ENCODE results near the gene ZNF74. TPM values are rescaled to one million over a fixed set of nuclear protein-coding genes. Genes with fewer than 3 reads are reported as not detected.

Gene ZNF74
- total RNA-seq, 1 donor from 2014 or later: 4.3 TPM

DNA sequence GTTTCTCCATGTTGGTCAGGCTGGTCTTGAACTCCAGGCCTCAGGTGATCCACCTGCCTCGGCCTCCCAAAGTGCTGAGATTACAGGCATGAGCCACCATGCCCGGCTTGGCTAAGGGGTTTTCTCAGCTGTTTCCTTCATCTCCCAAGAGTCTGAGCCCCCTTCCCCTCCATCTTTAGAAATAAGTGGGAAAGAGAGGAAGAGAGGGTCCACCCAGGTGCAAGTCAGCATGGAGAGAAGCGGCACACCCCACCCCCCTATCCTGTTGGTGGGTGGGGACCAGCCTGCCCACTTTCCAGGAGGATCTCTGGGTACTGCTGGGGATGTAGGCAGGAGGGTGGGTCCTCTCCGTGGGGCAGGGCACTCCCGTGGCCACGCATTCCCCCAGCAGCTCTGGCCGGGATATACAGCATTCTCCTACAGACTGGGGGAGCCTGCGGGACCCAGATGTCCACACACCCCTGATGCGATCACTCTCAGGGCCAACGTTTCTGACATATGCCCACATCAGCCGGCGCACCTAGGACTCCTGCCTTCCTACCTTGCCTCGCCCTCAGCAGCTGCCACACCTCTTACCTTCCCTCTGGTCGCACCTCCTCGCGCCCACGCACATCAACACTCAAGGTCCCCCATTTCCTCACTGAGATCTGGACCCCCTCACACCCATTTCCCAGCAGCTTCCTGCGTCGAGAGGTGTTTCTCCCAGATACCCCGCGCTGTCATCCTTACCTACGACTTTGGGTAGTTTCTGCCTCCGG lies 34.7 kb downstream of the ZNF74 start:
- Mint-ChIP-seq H3K9me3 (no peaks in the 10 kb centered on the region), H3K36me3 (ENCODE audit: low read depth) (no peaks in the 10 kb centered on the region), H3K4me3 (peak overlapping the region; percentile 85), H3K4me1 (peaks cover 28% of the 10 kb centered on the region), H3K27ac (no peak overlapping the region), H3K27me3 (peaks cover 31% of the 10 kb centered on the region)
- intact Hi-C loops (cut with micrococcal nuclease): loop anchor here (1.0 kb wide), 3 partner anchors 28 to 68 kb away; no protein-coding TSS in a partner anchor
- TF ChIP-seq, protein P1, sequence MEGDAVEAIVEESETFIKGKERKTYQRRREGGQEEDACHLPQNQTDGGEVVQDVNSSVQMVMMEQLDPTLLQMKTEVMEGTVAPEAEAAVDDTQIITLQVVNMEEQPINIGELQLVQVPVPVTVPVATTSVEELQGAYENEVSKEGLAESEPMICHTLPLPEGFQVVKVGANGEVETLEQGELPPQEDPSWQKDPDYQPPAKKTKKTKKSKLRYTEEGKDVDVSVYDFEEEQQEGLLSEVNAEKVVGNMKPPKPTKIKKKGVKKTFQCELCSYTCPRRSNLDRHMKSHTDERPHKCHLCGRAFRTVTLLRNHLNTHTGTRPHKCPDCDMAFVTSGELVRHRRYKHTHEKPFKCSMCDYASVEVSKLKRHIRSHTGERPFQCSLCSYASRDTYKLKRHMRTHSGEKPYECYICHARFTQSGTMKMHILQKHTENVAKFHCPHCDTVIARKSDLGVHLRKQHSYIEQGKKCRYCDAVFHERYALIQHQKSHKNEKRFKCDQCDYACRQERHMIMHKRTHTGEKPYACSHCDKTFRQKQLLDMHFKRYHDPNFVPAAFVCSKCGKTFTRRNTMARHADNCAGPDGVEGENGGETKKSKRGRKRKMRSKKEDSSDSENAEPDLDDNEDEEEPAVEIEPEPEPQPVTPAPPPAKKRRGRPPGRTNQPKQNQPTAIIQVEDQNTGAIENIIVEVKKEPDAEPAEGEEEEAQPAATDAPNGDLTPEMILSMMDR (IDR thresholded peaks at IDR 0.05): no peak
- CTCF ChIA-PET: interaction anchor here (1.4 to 1.8 kb wide), 2 partner anchors 10 to 28 kb away, joined by 4 to 6 read pairs; no protein-coding TSS in a partner anchor
- no peak for ATAC-seq (ENCODE audit: low read depth)
- POLR2A ChIA-PET: interaction anchor here (0.6 to 1.1 kb wide), 3 partner anchors 11 to 35 kb away, joined by 3 to 6 read pairs (median 4); no protein-coding TSS in a partner anchor
- DNase-seq: no peak

DNA sequence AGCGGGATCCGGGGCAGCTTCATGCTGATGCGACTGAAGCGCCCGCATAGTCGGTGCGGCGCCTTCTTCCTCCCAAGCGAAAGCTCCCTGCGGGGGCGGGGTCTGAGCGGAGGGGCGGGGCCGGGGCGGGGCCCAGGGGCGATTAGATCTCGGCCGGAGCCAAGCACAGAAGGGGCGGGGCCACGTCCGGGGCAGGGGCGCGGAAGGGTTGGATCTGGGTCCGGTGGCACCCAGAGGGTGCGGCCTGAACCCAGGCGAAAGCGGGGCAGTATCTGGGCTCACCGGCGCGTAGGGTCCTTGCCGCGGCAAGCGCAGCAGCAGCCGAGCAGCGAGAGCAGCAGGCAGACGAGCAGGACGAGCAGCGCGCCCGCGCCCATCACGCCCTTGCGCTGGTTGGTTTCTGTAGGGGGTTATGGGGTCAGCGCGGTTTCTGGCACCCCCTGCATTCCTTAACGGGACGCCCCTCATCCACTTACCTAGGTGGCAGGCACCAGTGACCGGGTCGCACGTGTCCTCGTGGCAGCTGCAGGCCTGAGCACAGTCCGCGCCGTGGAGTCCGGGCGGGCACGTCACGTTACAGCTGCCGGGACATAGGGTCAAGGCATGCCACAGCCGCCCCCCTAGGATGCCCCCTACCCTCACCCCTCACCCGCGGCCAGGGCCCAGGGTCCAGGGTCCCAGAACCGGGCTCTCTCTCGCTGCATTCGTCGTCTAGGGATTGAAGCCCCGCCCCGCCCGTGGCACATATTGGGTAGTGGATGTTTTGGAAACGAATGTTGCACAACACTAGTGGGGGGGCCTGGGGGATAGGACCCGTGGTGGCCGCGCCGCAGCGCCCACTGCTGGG lies 35.5 kb downstream of the ZNF74 start:
- H3K27me3 Mint-ChIP-seq: peaks cover 32% of the 10 kb centered on the region
- no peaks in the 10 kb centered on the region for H3K9me3 Mint-ChIP-seq
- intact Hi-C loops (cut with micrococcal nuclease): loop anchor here (1.0 kb wide), 3 partner anchors 27 to 67 kb away; no protein-coding TSS in a partner anchor

DNA sequence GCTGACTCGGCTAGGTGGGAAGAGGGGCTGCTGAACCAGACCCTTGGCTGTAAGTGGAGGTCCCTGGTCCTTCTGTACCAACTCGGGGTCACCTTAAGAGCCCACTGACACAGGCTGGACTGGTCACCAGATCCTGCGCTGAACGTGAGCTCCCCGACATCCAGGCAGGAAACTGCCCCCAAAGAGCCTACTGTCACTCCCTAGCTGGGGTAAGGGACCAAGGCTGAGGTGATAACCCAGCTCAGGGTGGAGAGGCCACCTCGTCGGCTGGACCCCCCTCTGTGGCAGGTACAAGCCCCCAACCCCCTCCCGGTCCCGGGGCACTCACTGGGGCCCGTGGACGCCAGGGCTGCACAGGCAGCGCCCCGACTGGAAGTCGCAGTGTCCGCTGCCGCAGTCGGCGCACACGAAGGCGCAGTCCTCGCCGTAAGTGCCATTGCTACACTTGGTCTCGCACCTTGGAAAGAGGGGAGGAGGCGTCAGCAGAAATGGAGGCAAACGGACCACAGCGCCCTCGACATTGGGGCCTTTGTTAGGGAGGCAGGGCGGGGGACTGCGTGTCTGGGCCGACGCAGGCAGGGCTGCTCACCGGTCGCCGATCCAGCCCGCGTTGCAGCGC lies 36.3 kb downstream of the ZNF74 start:
- Mint-ChIP-seq H3K9me3 (no peaks in the 10 kb centered on the region), H3K27me3 (peaks cover 38% of the 10 kb centered on the region), H3K36me3 (ENCODE audit: low read depth) (no peaks in the 10 kb centered on the region), H3K4me1 (peaks cover 26% of the 10 kb centered on the region), H3K4me3 (peak overlapping the region; percentile 67), H3K27ac (no peak overlapping the region)
- TF ChIP-seq, protein P1 (IDR thresholded peaks at IDR 0.05): no peak
- ChIA-PET CTCF (interaction anchor here (1.8 kb wide), 1 partner anchor 12 kb away, joined by 6 read pairs; no protein-coding TSS in a partner anchor), POLR2A (no interaction called here)
- intact Hi-C loops (cut with micrococcal nuclease): no loop called here
- ATAC-seq (ENCODE audit: low read depth) (no peak), DNase-seq (no peak)

More for the DNA sequence above, 35.5 kb downstream of the ZNF74 start:
- Mint-ChIP-seq H3K4me1 (peaks cover 25% of the 10 kb centered on the region), H3K4me3 (peak overlapping the region; percentile 85), H3K27ac (no peak overlapping the region), H3K36me3 (ENCODE audit: low read depth) (no peaks in the 10 kb centered on the region)
- CTCF ChIA-PET: interaction anchor here (0.6 to 1.8 kb wide), 3 partner anchors 11 to 276 kb away, joined by 3 to 6 read pairs (median 4); no protein-coding TSS in a partner anchor
- TF ChIP-seq, protein P1 (IDR thresholded peaks at IDR 0.05): no peak
- POLR2A ChIA-PET: interaction anchor here (0.6 to 1.1 kb wide), 3 partner anchors 11 to 34 kb away, joined by 3 to 6 read pairs (median 4); no protein-coding TSS in a partner anchor
- peak; percentile 77 for DNase-seq
- ATAC-seq (ENCODE audit: low read depth): peak; percentile 83

DNA sequence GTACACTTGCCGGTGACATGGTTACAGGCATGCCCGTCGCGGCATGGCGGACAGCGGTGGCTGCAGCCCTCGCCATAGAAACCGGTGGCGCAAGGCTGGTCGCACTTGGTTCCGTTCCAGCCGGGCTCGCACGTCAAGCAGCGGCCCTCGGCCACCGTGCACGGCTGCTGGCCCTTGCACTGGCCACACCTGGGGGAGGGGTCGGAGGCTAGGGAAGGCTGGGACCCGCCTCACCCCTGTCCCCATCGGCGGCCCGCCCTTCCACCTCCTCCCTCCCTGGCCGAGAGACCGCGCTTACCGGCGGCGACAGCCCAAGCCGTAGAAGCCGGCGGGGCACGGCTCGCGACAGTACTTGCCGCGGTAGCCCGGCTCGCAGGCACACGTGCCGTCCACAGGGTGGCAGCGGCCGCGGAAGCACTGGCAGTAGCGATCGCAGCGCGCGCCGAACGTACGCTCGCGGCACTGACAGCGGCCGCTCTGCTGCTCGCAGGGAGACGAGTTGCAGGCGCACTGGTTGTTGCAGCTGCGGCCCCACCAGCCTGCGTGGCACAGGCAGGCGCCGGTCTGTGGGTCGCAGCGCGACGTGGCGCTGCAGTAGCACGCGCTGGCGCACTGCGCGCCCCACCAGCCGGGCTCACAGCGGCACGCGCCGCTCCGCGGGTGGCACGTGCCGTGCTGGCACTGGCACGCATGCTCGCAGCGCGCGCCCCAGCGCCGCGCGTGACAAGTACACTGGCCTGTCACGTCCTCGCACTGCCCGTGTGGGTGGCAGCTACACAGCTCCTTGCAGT lies 37.0 kb downstream of the ZNF74 start:
- Mint-ChIP-seq H3K9me3 (no peaks in the 10 kb centered on the region), H3K36me3 (ENCODE audit: low read depth) (no peaks in the 10 kb centered on the region), H3K4me1 (peaks cover 30% of the 10 kb centered on the region), H3K27ac (no peak overlapping the region), H3K4me3 (peak overlapping the region; percentile 67), H3K27me3 (peaks cover 45% of the 10 kb centered on the region)
- ChIA-PET POLR2A (no interaction called here), CTCF (interaction anchor here (1.0 to 1.8 kb wide), 2 partner anchors 13 kb away, joined by 3 to 6 read pairs; no protein-coding TSS in a partner anchor)
- intact Hi-C loops (cut with micrococcal nuclease): no loop called here
- ATAC-seq (ENCODE audit: low read depth): peak; percentile 66
- peak; percentile 56 for DNase-seq
- TF ChIP-seq, protein P1 (IDR thresholded peaks at IDR 0.05): no peak
